Cardiac septum (tissue), 1 donor: Measurements from ENCODE around the gene BCKDHB. TPM values are rescaled to one million over a fixed set of nuclear protein-coding genes. Genes with fewer than 3 reads are reported as not detected.
A peak's percentile ranks its signal among the peaks of the same experiment; 100 is the strongest.
"Not testable (repeated sequence)": the region's sequence is repeated elsewhere in the genome, so short reads cannot be mapped to it uniquely, and the experiment has no call there.

Experiments
- DNase-seq: peaks from one replicate; pipeline ENCODE4 v3.0.0-alpha.2; 2020; ENCODE audit warnings: low spot score
- intact Hi-C: fragments of 100-400 bp; cut with DNase I; formaldehyde crosslinking; loops from one replicate; pipeline ENCODE4 v1.14.0; 2022
- long read RNA-seq: library from polyadenylated mRNA; unstranded; transcript quantifications from one replicate; pipeline ENCODE4 v2.0.0, GENCODE V29; 2021
- total RNA-seq: library from RNA; stranded (reverse); fragmentation: NEBNext Ultra II Directional; extraction: Animal tissue kit (Norgen Biotek cat#: 25700); gene quantifications from one replicate; pipeline ENCODE4 v1.2.1, GENCODE V29; 2021
- donor health status: DM: no; HTN: no; CAD: no.

The BCKDHB gene
- total RNA-seq: 23.8 TPM
- long read RNA-seq, transcript BCKDHB-202 (11 exons, 1,514 nt): major isoform, 11 of 38 reads
- long read RNA-seq, transcript BCKDHB-201 (10 exons, 3,692 nt): minor isoform, 9 of 38 reads
- long read RNA-seq, partial matches to known transcripts: 10 of 38 reads
- long read RNA-seq, other reads (novel, unspliced or antisense): 8 of 38 reads

- peak; percentile 98 for DNase-seq
- intact Hi-C loops: no loop called here
Observed at GRCh38 chr6:80106418-80107235, at the start of gene BCKDHB. Gene BCKDHB, plus strand, starts transcription at chr6:80106671. Its CDS starts 23 bp downstream, at chr6:80106694.

DNA sequence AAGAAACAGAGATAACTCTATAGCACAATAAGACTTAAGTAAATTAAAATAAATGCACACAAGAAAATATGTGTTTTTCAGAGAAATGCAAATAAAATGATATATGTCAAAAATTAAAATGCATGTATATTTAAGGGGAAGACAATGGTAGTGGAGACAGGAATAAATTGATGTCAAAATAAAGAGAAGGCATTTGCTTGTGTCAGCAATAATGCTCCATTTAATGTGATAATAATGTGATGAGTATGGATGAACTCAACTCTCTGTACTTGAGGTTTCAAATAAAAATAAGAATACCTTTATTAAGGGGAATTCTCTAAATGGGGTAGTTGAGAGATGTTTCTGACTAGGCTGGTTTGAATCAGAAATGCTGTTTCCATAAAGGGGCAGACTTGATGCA, 45.7 kb upstream of the BCKDHB start:
- DNase-seq: no peak
- intact Hi-C loops: no loop called here

DNA sequence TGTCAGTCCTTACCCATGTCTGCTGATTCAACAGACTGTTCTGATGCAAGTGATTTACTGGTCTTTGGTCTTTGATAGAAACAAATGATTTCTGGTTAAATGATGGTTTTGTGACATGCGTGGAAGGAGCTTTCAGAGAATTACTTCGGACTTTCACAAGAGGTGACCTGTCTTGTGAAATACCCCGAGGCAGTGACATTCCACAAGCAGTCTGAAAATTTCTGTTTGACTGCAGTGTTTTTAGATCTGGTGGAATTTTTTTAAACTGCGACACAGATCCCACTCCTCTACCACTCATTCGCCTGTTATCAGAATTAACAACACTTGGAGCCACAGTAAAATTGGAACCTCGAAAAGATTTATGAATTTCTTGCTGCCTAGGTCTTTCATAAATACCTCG, 38.3 kb upstream of the BCKDHB start:
- DNase-seq, intact Hi-C loops: not testable (repeated sequence)

DNA sequence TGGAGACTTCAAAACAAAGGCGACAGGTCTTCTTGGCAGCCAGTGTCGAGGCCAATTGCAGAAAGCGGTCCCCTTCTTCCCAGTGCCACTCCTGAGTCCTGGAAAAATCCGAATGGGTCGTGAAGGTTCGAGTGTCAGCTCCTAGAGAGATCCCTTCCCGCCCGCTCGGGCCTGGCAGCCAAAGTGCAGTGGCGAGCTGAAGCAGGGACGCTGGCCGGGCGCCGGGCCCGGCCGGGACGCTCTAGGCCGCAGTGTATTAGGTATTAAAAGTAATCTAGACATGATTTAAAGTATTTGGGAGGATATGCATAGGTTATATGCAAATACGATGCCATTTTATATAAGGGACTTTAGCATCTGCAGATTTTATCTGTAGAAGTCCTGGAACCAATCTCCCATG, 36.0 kb upstream of the BCKDHB start:
- intact Hi-C loops, DNase-seq: not testable (repeated sequence)

DNA sequence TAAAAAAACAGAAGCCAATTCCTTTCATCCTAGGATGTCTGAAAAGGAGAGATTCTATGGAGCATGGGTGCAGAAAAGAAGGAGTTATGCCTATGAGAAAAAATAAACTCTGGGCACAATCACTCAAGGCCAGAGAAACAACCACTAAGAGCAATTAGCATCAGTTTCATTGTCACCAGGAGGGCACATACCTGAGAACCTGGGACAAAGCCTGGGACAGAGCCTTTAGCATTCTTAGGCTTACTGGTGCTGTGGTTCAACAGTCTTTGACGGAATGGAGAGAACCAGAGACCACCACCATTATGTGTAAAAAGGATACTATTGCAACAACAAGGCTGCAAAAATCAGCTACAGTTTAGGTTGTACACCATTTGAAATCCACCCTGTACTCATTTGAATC, 29.4 kb upstream of the BCKDHB start:
- intact Hi-C loops: no loop called here
- no peak for DNase-seq

GRCh38 chr6:80088637-80089036, 17.8 kb upstream of the BCKDHB start:
- no peak for DNase-seq
- intact Hi-C loops: no loop called here

DNA sequence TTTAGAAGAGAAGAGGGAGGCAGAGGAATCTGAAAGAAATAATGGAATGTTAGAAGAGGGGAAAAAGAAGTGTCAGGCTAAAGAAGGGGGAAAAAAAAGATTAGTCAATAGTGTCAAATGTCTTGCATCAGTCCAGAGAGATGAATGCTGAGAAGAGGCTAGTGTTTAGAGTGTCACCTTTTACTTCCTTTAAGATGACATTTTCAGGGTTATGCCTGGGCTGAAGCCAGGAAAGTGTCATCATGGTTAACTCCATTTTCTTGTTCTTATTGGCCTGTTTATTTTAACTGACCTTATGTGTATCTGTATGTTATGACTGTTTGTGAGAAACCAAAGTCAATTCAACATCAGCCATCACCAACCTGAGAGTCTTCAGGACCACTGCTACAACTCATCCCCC, 15.0 kb upstream of the BCKDHB start:
- DNase-seq: no peak
- intact Hi-C loops: loop anchor here (10.0 kb wide), 2 partner anchors 147 to 317 kb away; partner anchors contain the start of gene ELOVL4

GRCh38 chr6:80094017-80094416, 12.5 kb upstream of the BCKDHB start:
- DNase-seq: no peak
- intact Hi-C loops: loop anchor here (10.0 kb wide), 2 partner anchors 149 to 319 kb away; partner anchors contain the start of gene ELOVL4

- no peak for DNase-seq
- intact Hi-C loops: loop anchor here (10.0 kb wide), 2 partner anchors 151 to 321 kb away; partner anchors contain the start of gene ELOVL4
Observed at GRCh38 chr6:80095600-80095999, 10.9 kb upstream of the BCKDHB start.

DNA sequence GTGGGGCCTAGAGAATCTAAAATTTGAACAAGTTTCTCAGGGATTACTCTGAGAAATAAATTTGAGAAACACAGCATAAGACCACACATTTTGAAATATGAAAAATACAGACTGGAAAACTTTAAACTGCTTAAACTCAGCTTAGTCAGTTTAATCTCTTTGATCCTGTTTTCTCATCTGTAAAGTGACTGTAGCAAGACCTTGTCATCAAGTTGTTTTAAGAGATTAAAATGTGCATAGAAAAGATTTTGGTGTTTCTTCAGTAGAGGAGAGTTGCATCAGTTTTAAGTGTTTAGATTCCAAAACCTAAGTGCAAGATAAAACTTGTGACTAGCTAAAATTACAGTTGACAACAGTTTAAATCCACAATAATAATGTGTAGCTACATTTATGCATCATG, 8.1 kb upstream of the BCKDHB start:
- no peak for DNase-seq
- intact Hi-C loops: loop anchor here (10.0 kb wide), 2 partner anchors 154 to 324 kb away; partner anchors contain the start of gene ELOVL4

- intact Hi-C loops: no loop called here
- DNase-seq: no peak
Observed at GRCh38 chr6:80104520-80104919, 2.0 kb upstream of the BCKDHB start.

- no peak for DNase-seq
- intact Hi-C loops: no loop called here
Observed at GRCh38 chr6:80105972-80106417, 476 bp upstream of the BCKDHB start.

DNA sequence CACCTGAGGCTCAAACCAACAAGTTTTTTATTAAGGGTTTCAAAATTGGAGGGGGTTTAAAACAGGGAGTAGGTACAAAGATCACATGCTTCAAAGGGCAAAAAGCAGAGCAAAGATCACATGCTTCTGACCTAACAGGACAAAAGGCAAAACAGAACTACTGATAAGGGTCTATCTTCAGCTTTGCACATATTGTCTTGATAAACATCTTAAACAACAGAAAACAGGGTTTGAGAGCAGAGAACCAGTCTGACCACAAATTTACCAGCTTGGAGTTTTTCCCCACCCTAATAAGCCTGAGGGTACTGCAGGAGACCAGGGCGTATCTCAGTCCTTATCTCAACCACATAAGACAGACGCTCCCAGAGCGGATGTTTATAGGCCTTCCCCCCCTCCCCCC, 16.1 kb downstream of the BCKDHB start:
- intact Hi-C loops, DNase-seq: not testable (repeated sequence)

- intact Hi-C loops: no loop called here
Observed at GRCh38 chr6:80126657-80127345, 20.3 kb downstream of the BCKDHB start.

DNA sequence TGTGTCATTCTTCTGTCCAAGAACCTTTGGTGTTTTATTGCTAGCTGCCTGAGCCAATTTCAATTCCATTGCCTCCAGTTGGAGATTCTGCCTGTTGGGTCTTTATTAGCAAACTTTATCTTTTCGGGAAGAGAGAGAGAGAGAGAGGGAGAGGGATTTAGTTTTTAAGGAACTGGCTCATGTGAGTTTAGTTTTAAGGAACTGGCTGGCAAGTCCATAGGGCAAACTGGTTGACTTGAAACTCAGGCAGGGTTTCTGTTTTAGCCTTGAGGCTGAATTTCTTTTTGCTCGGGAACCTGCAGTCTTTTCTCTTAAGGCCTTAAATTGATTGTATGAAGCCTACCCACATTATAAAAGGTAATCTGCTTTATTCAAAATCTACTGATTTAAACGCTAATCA, 23.0 kb downstream of the BCKDHB start:
- intact Hi-C loops: no loop called here
- no peak for DNase-seq

More at GRCh38 chr6:80126657-80127345, 20.3 kb downstream of the BCKDHB start:
- no peak for DNase-seq

DNA sequence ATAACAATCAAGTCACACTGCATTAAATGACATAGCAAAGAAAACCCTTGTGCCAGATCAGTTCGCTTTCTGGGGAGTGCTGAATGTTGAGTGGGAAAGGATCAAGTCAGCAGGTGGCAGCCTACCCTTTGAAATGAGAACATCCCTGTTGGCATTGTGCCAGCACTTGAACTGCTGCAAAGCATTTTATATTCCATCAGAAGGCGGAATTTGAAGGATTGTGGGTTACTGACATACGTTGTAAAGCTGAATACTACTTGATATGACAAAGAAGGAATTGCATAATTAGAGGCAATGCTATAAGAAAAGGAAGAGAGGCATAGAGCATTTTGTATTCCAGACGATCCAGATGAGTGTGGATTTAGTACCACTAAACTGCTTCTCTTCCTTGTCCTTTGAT, 26.5 kb downstream of the BCKDHB start:
- no peak for DNase-seq
- intact Hi-C loops: no loop called here

- intact Hi-C loops: no loop called here
Observed at GRCh38 chr6:80134065-80134464, 27.6 kb downstream of the BCKDHB start.

DNA sequence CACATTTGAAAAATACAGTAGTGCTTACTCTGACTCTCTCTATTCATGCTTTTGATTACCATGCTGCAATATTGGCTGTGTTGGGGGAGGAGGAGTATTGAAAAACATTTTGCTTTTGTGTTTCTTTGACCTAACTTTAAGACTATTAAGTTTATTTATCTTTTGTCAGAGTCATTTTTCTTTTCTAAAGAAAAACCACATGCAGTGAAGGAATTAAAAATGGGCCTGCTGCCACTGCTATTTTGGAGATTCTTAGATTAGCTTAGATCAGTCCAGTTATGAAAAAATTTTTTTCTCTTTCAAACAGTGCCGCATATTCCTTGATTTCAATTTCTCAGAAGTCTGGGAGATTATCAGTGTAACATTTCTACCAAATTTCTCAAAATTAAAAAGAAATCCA, 36.1 kb downstream of the BCKDHB start:
- no peak for DNase-seq
- intact Hi-C loops: no loop called here

More at GRCh38 chr6:80134065-80134464, 27.6 kb downstream of the BCKDHB start:
- no peak for DNase-seq

GRCh38 chr6:80143419-80143937, 37.0 kb downstream of the BCKDHB start:
- intact Hi-C loops: no loop called here
- no peak for DNase-seq

- intact Hi-C loops: no loop called here
- no peak for DNase-seq
Observed at GRCh38 chr6:80144753-80145315, 38.4 kb downstream of the BCKDHB start.
